GM19455 (cell line): ENCODE results near the gene CAPZB.

Experiments
- ATAC-seq: cut with Tn5 transposase; IDR thresholded peaks from one replicate; pipeline ENCODE4 v1.9.1; 2021; ENCODE audit not compliant: unreplicated experiment

CAPZB gene

GRCh38 chr1:19449454-19450228 lies 35.7 kb downstream of the CAPZB start:
- ATAC-seq: no peak

- no peak for ATAC-seq
These were observed 36.6 kb downstream of the CAPZB start for GRCh38 chr1:19448491-19449439.

DNA sequence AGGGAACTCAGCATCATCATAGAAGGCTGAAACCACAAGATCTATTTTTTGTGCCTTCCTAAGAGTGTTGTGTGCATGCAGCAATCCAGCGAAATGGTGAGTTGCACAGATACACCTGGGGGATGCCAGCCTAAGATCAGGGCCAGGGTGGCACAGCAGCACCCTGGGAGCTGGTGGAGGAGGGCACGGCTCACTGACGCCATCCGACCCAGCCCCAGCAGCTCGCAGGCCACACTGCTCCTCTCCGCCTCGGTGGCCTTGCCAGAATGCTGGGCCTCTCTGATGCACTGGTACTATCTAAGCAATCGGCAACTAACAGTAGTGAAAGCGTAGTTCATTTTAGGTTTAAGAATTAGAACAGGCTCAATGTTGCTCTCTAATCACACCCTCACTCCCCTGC lies 37.8 kb downstream of the CAPZB start:
- ATAC-seq: no peak

DNA sequence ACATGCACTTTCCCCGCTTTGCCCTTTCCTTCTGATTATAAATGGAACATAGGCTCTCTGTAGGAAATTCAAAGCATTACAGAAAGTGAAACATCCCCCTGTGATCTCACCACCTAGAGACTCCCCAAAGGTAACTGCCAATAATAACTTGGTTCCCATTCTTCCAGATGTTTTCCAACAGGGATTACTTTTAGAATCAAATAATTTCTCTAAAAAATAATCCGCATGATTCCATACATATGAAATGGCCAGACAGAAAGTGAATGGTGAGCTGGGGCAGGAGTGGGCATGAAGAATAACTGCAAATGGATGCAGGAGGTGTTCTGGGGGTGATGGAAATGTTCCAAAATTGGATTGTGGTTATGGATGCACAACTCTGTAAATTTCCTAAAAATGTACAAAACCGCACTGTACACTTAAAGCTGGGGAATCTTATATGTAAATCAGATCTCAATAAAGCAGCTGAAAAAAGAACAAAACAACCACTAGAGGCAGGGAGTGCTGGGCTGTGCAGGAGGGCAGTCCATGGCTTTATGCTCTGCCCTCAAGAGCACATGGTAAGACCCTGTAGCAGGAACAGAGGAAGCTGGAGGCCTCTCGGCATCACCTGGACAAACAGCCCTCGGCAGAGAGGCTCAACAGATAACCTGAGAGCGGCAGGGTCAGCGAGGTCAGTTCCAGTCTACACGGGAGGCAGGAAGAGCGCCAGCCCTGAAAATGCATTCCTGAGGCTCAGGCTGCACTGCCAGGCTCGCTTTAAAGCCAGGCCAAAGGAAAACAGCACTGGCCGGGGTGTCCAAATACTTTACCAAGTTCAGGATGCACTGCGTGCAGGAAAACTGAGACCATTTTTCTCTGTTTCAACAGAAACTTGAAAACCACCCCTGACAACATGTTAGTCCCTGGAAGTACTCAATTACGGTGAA lies 39.7 kb downstream of the CAPZB start:
- ATAC-seq: no peak

GRCh38 chr1:19444296-19445021 lies 40.9 kb downstream of the CAPZB start:
- no peak for ATAC-seq

DNA sequence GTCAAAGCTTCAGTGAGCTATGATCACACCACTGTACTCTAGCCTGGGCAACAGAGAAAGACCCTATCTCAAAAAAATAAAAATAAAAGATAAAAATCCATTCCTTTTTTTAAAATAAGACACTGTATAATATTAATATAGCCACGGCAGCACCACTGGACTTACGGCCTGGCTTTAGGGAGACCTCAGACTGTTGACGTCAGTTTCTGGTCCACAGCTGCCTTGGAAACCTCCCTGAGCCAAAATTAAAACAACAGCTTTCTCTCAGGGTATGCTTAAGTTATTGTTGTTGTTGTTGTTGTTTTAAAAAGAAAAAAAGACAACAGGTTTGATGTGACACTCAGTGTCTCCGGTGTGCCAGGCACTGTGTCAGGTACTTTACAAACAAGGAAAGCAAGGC lies 42.0 kb downstream of the CAPZB start:
- no peak for ATAC-seq

- no peak for ATAC-seq
These were observed 42.9 kb downstream of the CAPZB start for GRCh38 chr1:19442154-19443096.

DNA sequence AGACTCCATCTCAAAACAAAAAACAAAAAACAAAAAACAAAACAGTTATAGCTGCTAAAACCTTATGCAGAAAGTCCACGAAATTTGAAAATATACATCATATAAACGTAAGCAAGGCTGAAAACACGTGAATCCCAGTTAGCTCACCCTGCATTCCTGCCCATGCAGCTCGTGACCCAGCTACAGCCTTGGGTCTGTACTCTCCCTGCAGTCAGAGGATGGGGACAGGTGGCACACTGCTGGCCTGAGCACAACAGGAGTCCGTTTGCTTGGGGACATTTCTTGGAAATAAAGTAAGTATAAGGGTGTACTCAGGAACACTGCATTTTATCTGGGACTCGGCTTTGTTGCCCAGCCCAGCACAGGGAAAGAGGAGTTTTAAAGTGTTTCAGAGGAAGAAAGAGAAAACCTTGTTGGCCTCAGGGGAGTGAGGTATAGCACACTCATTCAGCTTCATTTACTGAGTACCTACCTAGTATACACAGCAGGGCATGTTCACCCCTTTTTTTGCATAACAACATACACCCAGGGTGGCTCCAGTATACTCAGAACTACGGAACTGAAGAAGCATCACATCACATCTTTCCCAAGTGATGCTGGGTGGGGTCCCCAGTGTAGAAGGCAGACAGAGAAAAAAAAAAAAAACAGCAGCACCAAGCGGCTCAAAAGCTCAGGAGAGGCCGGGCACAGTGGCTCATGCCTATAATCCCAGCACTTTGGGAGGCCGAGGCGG lies 44.1 kb downstream of the CAPZB start:
- ATAC-seq: no peak

GRCh38 chr1:19439464-19440171 lies 45.7 kb downstream of the CAPZB start:
- no peak for ATAC-seq

DNA sequence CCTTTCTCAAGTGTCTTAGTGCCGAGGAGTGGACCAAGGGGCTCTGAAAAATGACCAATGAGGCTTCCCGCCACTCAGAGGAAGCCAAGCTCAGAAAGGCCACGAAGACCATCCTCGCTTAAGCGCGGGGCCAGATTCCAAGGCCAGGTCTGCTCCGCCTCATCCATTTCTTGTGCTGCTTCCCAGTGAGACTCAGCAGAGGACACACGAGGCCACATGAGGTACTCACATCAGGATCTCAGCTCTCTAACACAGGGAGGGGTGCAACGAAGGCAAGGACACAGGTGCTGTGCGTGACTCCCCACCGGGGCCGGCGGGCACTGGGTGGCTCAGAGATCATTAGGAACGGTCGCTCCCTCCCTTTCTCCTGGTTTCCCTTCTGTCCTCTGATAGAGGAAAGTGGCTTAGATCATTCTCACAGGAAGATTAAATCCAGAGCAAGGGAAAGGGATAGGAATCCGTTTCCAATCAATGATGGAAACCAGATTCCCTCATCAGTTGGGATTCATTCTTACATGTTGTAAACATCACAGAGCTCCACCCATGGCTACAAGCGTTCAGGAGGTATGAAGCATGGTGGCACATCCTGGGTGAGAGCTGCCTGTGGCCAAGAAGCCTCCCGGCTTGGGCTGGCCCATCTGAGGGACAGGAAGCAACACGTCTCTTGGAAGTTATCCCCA lies 46.7 kb downstream of the CAPZB start:
- no peak for ATAC-seq

GRCh38 chr1:19437891-19438294 lies 47.4 kb downstream of the CAPZB start:
- ATAC-seq: no peak

DNA sequence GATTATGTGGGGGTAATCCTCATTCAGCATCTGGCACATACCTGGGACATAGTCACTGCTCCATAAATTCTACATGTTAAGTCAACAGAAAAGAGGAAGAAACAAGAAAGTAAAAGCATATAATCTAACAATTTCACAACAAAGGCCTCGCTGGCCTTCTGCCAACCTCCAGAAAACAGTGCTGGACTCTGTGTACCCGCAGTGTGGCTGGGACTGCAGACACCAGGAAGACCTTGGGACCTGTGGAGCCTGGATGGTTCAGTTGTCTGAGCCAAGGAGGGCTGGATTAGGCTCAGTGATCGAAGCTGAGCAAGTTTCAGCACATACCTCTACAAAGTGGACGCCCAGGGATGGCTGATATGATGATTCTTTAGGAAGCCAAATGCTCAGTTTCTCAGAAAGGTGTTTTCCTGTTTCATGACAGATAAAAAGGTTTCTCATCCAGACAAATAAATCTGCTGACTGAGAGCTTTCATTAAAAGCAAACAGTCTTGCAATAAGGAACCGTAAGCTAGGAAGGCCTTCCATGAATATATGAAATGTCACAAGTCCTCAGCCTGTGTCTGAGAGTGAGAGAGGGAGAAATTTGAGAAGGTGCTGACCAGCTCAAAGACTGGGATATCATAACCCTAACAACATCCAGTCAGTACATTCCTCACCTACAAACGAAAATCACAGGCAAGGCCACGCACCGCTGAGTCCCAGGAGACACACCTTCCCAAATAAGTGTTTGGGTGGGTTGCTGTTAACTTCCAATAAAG lies 48.4 kb downstream of the CAPZB start:
- no peak for ATAC-seq

DNA sequence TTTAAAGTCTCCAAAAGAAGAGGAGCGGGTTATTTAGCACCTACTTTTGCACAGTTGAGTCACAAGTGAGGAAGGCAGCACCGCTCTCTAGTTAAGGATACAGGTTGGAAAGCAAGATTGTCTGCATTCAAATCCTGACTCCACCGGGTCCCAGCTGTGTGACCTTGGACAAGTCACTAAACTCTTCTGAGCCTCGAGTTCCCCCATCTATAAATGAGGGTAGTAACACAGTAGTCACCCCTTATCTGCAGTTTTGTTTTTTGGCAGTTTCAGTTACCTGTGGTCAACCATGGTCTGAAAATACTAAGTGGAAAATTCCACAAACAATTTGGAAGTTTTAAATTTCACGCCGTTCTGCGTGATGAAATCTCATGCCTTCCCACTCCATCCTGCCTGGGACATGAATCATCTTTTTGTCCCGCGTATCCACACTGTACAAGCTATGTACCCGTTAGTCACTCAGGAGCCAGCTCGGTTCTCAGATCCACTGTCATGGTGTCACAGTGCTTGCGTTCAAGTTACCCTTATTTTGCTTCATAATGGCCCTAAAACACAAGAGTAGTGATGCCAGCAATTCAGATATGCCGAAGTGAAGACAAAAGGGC lies 49.4 kb downstream of the CAPZB start:
- no peak for ATAC-seq

- ATAC-seq: no peak
These were observed 50.2 kb downstream of the CAPZB start for GRCh38 chr1:19435181-19435580.

DNA sequence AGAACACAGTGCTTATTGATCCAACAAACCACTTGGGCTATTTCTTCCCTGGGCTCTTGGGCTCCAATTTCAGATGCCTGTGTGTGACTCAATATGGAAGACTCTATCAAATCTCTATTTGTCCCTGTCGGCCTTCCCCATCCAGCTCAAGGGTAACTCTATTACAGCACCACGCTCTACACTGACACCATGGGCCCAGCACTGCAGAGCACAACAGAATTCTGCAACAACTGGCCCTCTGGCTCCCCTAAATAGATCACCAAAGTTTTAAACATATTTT lies 51.7 kb downstream of the CAPZB start:
- no peak for ATAC-seq

DNA sequence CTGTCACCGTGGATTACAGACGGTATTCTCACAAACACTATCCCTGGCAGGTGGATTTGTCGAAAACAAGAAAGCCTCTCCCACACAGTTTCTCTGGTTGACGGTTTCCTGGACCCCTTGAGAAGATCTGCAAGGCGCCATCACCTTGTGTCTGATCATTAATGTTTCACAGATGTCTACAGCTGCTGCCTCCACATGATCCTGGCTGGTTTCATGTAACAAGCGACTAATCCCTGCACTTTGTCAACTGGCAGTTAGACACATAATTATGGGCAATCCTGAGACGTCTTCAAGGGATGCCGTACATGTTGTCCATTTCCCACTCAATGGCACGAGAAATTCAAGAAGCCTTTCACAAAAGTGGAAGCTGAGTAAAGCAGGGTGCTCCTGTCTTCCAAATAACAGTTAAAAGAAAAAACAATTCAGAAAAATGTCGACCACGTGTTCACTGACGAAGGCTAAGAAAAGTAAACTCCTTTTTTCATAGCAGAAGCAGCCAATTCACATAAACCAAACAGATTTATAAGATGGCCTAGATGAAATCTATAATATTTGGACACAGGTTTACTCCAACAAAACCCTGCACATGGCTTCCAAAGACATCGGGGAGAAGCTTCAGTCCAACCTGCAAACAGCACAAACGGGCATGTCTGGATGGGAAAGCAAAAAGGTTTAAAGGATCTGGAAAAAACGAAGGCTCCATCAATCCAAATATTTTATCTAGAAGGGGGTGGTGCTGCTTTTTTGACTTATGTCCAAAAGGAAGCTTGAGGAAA lies 52.2 kb downstream of the CAPZB start:
- no peak for ATAC-seq
